HAP-1 (cell line): Measurements from ENCODE around the gene KCTD14.
A peak's percentile ranks its signal among the peaks of the same experiment; 100 is the strongest.
"Not testable (repeated sequence)": the region's sequence is repeated elsewhere in the genome, so short reads cannot be mapped to it uniquely, and the experiment has no call there.

ENCODE experiments used
- DNase-seq, 2 experiments: peaks; one replicate each; pipeline ENCODE4 v3.0.0-alpha.2; 2016 to 2020; ENCODE audit warnings: low spot score in 2 of 2
- H3K27me3 ChIP-seq: fragments of 250-450 bp; sonication (Bioruptor Pico); 2 replicates; pipeline ENCODE4 v1.5.1; 2020; ENCODE audit warnings: low read depth, mild to moderate bottlenecking, moderate library complexity
- H3K36me3 ChIP-seq: fragments of 250-450 bp; sonication (Bioruptor Pico); replicated peaks from 2 replicates; pipeline ENCODE4 v1.5.1; 2020; ENCODE audit warnings: mild to moderate bottlenecking
- H3K4me1 ChIP-seq: fragments of 250-450 bp; sonication (Bioruptor Pico); 2 replicates; pipeline ENCODE4 v1.5.1; 2020; ENCODE audit warnings: mild to moderate bottlenecking
- H3K4me3 ChIP-seq: fragments of 250-450 bp; sonication (Bioruptor Pico); 2 replicates; pipeline ENCODE4 v1.5.1; 2020; ENCODE audit warnings: mild to moderate bottlenecking, moderate library complexity
- H3K9me3 ChIP-seq: fragments of 250-450 bp; sonication (Bioruptor Pico); 2 replicates; pipeline ENCODE4 v1.5.1; 2020; ENCODE audit warnings: mild to moderate bottlenecking, moderate library complexity
- in situ Hi-C: fragments of 300-500 bp; cut with MboI; formaldehyde crosslinking; loops from 3 replicates; pipeline ENCODE4 v1.14.3; 2020; ENCODE audit warnings: low sequenced_read_pairs, inconsistent platforms, mixed read lengths

Gene KCTD14

DNA sequence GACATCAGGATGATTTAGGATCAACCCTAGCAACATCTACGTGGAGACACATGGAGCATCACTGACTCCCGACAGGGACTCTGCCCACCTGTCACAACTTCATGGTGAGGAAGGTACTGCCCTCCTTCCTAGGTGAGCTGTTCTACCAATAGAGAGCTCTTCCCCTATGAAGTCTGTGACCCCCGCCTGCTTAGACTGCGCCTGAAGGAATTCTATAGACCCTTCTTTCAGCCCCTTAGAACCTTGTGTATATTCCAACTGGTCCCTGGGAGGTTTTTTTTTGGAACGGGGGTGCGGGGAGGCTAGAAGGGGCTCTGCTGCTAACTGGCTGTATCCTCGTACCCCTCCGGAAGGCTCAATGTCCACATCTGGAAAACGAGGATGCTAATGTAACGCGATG is 29.2 kb downstream of the KCTD14 start:
- H3K4me1 ChIP-seq, result peaks cover 15% of the 10 kb centered on the region
- H3K27me3 ChIP-seq, result no peaks in the 10 kb centered on the region
- peaks cover 4% of the 10 kb centered on the region for H3K36me3 ChIP-seq
- in situ Hi-C loops, result loop anchor here (10.0 kb wide), 1 partner anchor 61 kb away; no protein-coding TSS in a partner anchor
- DNase-seq, result no peak
- H3K4me3 ChIP-seq, result peak overlapping the region; percentile 71
- H3K9me3 ChIP-seq, result no peaks in the 10 kb centered on the region

GRCh38 chr11:77990981-77991380 is 32.1 kb downstream of the KCTD14 start:
- no peaks in the 10 kb centered on the region for H3K9me3 ChIP-seq
- peaks cover 15% of the 10 kb centered on the region for H3K4me1 ChIP-seq
- no peak overlapping the region for H3K4me3 ChIP-seq
- H3K36me3 ChIP-seq, result peaks cover 9% of the 10 kb centered on the region
- in situ Hi-C loops, result loop anchor here (10.0 kb wide), 1 partner anchor 64 kb away; no protein-coding TSS in a partner anchor
- H3K27me3 ChIP-seq, result no peaks in the 10 kb centered on the region
- DNase-seq, result no peak

DNA sequence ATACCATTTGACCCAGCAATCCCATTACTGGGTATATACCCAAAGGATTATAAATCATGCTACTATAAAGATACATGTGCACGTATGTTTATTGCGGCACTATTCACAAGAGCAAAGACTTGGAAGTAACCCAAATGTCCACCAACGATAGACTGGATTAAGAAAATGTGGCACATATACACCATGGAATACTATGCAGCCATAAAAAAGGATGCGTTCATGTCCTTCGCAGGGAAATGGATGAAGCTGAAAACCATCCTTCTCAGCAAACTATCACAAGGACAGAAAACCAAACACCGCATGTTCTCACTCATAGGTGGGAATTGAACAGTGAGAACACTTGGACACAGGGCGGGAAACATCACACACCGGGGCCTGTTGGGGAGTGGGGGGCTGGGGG is 36.6 kb downstream of the KCTD14 start:
- in situ Hi-C loops, DNase-seq, H3K4me1 ChIP-seq, H3K36me3 ChIP-seq, H3K9me3 ChIP-seq, H3K4me3 ChIP-seq, H3K27me3 ChIP-seq: not testable (repeated sequence)

DNA sequence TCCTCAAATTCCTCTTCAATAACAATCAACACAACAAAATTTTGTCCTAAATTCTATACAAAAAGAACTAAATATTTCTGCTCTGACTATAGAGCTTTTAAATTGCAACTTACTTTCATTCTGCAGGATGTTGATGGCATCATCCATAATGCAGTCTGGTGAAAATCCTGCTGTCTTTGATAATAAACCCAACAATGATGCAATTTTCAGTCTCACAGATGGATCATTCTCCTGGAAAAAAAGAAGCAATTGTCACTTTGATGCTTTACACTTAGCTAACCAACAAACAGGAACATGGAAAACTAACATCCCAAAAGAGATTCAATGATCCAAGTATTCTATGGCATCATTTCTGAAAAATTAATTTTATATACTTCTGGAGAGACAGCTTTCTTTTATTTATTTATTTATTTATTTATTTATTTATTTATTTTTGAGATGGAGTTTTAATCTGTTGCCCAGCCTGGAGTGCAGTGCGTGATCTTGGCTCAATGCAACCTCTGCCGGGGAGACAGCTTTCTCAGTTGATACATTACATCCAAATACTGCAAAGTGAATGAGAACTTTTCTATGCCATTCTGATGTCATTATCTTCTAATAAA is 41.6 kb downstream of the KCTD14 start:
- H3K27me3 ChIP-seq, result no peaks in the 10 kb centered on the region
- no peak for DNase-seq
- no peaks in the 10 kb centered on the region for H3K9me3 ChIP-seq
- H3K4me1 ChIP-seq, result no peaks in the 10 kb centered on the region
- no peak overlapping the region for H3K4me3 ChIP-seq
- H3K36me3 ChIP-seq, result peaks cover 10% of the 10 kb centered on the region; the same call in 1 of the 2 replicates
- in situ Hi-C loops, result no loop called here

DNA sequence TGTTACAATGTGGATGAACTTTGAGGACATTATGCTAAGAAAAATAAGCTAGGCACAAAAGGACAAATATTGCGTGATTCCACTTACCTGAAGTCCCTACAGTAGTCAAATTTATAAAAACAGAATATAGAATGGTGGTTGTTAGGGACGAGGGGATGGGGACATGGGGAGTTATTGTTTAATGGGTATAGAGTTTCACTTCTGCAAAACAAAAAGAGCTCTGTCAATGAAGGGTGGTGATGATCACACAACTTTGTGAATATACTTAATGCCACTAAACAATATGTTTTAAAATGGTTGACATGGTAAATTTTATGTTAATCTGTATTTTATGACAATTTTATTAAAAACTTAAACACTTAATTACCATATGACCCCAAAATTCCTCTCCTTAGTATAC is 54.7 kb downstream of the KCTD14 start:
- Histone ChIP-seq H3K4me3 (no peak overlapping the region), H3K36me3 (no peaks in the 10 kb centered on the region; the same call in none of the 2 replicates), H3K9me3 (no peaks in the 10 kb centered on the region), H3K4me1 (no peaks in the 10 kb centered on the region), H3K27me3 (no peaks in the 10 kb centered on the region)
- in situ Hi-C loops, result no loop called here
- no peak for DNase-seq

DNA sequence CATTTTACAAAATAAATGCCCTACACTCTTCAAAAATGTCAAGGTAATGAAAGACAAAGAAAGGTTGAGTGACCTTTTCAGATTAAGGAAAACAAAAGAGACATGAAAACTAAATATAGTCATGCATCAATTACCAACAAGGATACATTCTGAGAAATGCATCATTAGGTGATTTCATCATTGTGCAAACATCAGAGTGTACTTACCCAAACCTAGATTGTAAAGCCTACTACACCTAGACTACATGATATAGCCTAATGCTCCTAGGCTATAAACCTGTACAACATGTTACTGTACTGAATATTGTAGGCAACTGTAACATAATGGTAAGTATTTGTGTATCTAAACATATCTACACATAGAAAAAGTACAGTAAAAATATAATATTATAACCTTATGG is 55.3 kb downstream of the KCTD14 start:
- Histone ChIP-seq H3K4me1 (no peaks in the 10 kb centered on the region), H3K4me3 (no peak overlapping the region), H3K36me3 (no peaks in the 10 kb centered on the region; the same call in none of the 2 replicates), H3K27me3 (no peaks in the 10 kb centered on the region), H3K9me3 (no peaks in the 10 kb centered on the region)
- in situ Hi-C loops, result no loop called here
- DNase-seq, result no peak

GRCh38 chr11:77967121-77967520 is 56.0 kb downstream of the KCTD14 start:
- in situ Hi-C loops, result no loop called here
- Histone ChIP-seq H3K27me3 (no peaks in the 10 kb centered on the region), H3K4me1 (no peaks in the 10 kb centered on the region), H3K4me3 (no peak overlapping the region), H3K9me3 (no peaks in the 10 kb centered on the region), H3K36me3 (no peaks in the 10 kb centered on the region; the same call in none of the 2 replicates)
- no peak for DNase-seq

DNA sequence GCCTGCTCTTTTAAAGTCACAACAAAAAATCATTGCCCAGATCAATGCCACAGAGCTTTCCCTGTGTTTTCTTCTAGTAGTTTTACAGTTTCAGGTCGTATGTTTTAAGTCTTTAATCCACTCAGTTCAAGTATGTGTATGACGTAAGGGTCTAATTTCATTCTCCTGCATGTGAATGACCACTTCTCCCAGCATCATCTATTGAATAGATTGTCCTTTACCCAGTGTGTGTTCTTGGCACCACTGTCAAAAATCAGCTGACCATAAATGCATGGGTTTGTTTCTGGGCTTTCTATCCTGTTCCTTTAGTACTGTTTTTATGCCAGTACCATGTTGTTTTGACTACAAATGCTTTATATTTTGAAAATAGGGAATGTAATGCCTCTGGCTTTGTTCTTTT is 56.7 kb downstream of the KCTD14 start:
- Histone ChIP-seq H3K9me3 (no peaks in the 10 kb centered on the region), H3K4me3 (no peak overlapping the region), H3K4me1 (no peaks in the 10 kb centered on the region), H3K36me3 (no peaks in the 10 kb centered on the region; the same call in none of the 2 replicates), H3K27me3 (no peaks in the 10 kb centered on the region)
- in situ Hi-C loops, result no loop called here
- no peak for DNase-seq
